Neural progenitor cell (in vitro differentiated cells): ENCODE results near the gene MFSD8. TPM values are rescaled to one million over a fixed set of nuclear protein-coding genes. Genes with fewer than 3 reads are reported as not detected.

Experiments
- DNase-seq: peaks from one replicate; pipeline ENCODE4 v3.0.0-alpha.2; 2016; ENCODE audit warnings: low spot score
- H2AFZ ChIP-seq: fragments of 200-600 bp; sonication (generic); replicated peaks from 2 replicates; pipeline ENCODE4 v1.6.1; 2016; ENCODE audit warnings: antibody characterized with exemption
- H3F3A ChIP-seq: fragments of 200-600 bp; sonication (generic); 2 replicates; pipeline ENCODE4 v1.6.1; 2016; ENCODE audit warnings: antibody characterized with exemption, low read depth
- H3K27ac ChIP-seq: fragments of 200-600 bp; sonication (generic); 2 replicates; pipeline ENCODE4 v1.5.1; 2016; ENCODE audit warnings: mild to moderate bottlenecking
- H3K27me3 ChIP-seq: fragments of 200-600 bp; sonication (generic); 2 replicates; pipeline ENCODE4 v1.6.1; 2016; ENCODE audit warnings: mild to moderate bottlenecking, moderate library complexity
- H3K36me3 ChIP-seq: fragments of 200-600 bp; sonication (generic); 2 replicates; pipeline ENCODE4 v1.5.1; 2016
- H3K4me1 ChIP-seq: fragments of 200-600 bp; sonication (generic); 2 replicates; pipeline ENCODE4 v1.6.1; 2016; ENCODE audit warnings: mixed run types
- H3K4me2 ChIP-seq: fragments of 200-600 bp; sonication (generic); 2 replicates; pipeline ENCODE4 v1.6.1; 2016
- H3K4me3 ChIP-seq: fragments of 200-600 bp; sonication (generic); 2 replicates; pipeline ENCODE4 v1.5.1; 2016
- H3K79me2 ChIP-seq: fragments of 200-600 bp; sonication (generic); 2 replicates; pipeline ENCODE4 v1.6.1; 2016; ENCODE audit warnings: low read depth
- H3K9ac ChIP-seq: fragments of 200-600 bp; sonication (generic); 2 replicates; pipeline ENCODE4 v1.6.1; 2016
- H3K9me3 ChIP-seq: fragments of 200-600 bp; sonication (generic); 2 replicates; pipeline ENCODE4 v1.5.1; 2016; ENCODE audit warnings: low read depth
- H4K20me1 ChIP-seq: fragments of 200-600 bp; sonication (generic); 2 replicates; pipeline ENCODE4 v1.6.1; 2016; ENCODE audit warnings: low read depth
- H3K27ac Mint-ChIP-seq: 3 replicates; pipeline ENCODE4 v1.8.0; 2021; ENCODE audit warnings: mixed read lengths
- H3K27me3 Mint-ChIP-seq: 2 replicates; pipeline ENCODE4 v1.8.0; 2022; ENCODE audit warnings: low read depth, mild to moderate bottlenecking, inconsistent platforms, moderate library complexity, mixed read lengths; ENCODE audit not compliant: insufficient read depth
- H3K36me3 Mint-ChIP-seq: 3 replicates; pipeline ENCODE4 v1.8.0; 2021; ENCODE audit warnings: mixed read lengths
- H3K4me1 Mint-ChIP-seq: 3 replicates; pipeline ENCODE4 v1.8.0; 2021; ENCODE audit warnings: mixed read lengths
- H3K4me3 Mint-ChIP-seq: 3 replicates; pipeline ENCODE4 v1.8.0; 2021; ENCODE audit warnings: mild to moderate bottlenecking, moderate library complexity, mixed read lengths
- H3K9me3 Mint-ChIP-seq: 3 replicates; pipeline ENCODE4 v1.8.0; 2020; ENCODE audit warnings: mixed read lengths
- CTCF ChIP-seq: fragments of 200-600 bp; sonication (generic); IDR thresholded peaks from 2 replicates; pipeline ENCODE4 v1.5.1; 2017; ENCODE audit warnings: antibody characterized with exemption, mild to moderate bottlenecking
- EZH2 ChIP-seq: fragments of 200-600 bp; sonication (generic); IDR thresholded peaks from 2 replicates; pipeline ENCODE4 v1.6.1; 2017; ENCODE audit warnings: antibody characterized with exemption, mild to moderate bottlenecking, moderate library complexity
- EZH2phosphoT487 ChIP-seq: fragments of 200-600 bp; sonication (generic); IDR thresholded peaks from 2 replicates; pipeline ENCODE4 v1.6.1; 2017; ENCODE audit warnings: antibody characterized with exemption
- total RNA-seq: library from RNA; depleted of rRNA; stranded (reverse); fragments of >200 nt; gene quantifications from 2 replicates; pipeline ENCODE4 v1.2.3, GENCODE V29; 2015; ENCODE audit warnings: low replicate concordance

MFSD8 gene
- total RNA-seq, 1 donor from 2014 or later = 46.7 TPM

- Histone ChIP-seq H3K9me3 (no peaks in the 10 kb centered on the region), H3K4me3 (no peak overlapping the region), H2AFZ (no peak overlapping the region), H3K27ac (no peak overlapping the region), H3K36me3 (peaks cover 69% of the 10 kb centered on the region), H3K4me2 (no peak overlapping the region), H3F3A (peaks cover 7% of the 10 kb centered on the region), H3K79me2 (no peaks in the 10 kb centered on the region), H4K20me1 (no peaks in the 10 kb centered on the region), H3K9ac (no peak overlapping the region), H3K27me3 (no peaks in the 10 kb centered on the region), H3K4me1 (no peaks in the 10 kb centered on the region)
- no peak overlapping the region for H3K27ac Mint-ChIP-seq
- no peaks in the 10 kb centered on the region for H3K27me3 Mint-ChIP-seq
- DNase-seq = no peak
- H3K4me3 Mint-ChIP-seq = no peak overlapping the region
- peaks cover 6% of the 10 kb centered on the region for H3K9me3 Mint-ChIP-seq
- TF ChIP-seq CTCF (no peak), EZH2 (no peak), EZH2phosphoT487 (no peak)
- H3K36me3 Mint-ChIP-seq = peaks cover 32% of the 10 kb centered on the region
- no peaks in the 10 kb centered on the region for H3K4me1 Mint-ChIP-seq
Measured at GRCh38 chr4:127896528-127896927, 68.4 kb downstream of the MFSD8 start.

GRCh38 chr4:127896069-127896468 is 68.9 kb downstream of the MFSD8 start:
- peaks cover 31% of the 10 kb centered on the region for H3K36me3 Mint-ChIP-seq
- peaks cover 7% of the 10 kb centered on the region for H3F3A ChIP-seq
- H3K4me3 Mint-ChIP-seq = no peak overlapping the region
- H3K4me3 ChIP-seq = no peak overlapping the region
- no peaks in the 10 kb centered on the region for H3K27me3 ChIP-seq
- H3K27me3 Mint-ChIP-seq = no peaks in the 10 kb centered on the region
- no peak for TF ChIP-seq CTCF
- no peak for TF ChIP-seq EZH2phosphoT487
- peaks cover 74% of the 10 kb centered on the region for H3K36me3 ChIP-seq
- H3K9me3 Mint-ChIP-seq = peaks cover 6% of the 10 kb centered on the region
- no peaks in the 10 kb centered on the region for H3K79me2 ChIP-seq
- H3K27ac ChIP-seq = no peak overlapping the region
- no peak overlapping the region for H3K9ac ChIP-seq
- no peaks in the 10 kb centered on the region for H4K20me1 ChIP-seq
- DNase-seq = no peak
- no peak overlapping the region for H2AFZ ChIP-seq
- H3K4me1 Mint-ChIP-seq = no peaks in the 10 kb centered on the region
- H3K4me2 ChIP-seq = no peak overlapping the region
- no peaks in the 10 kb centered on the region for H3K9me3 ChIP-seq
- H3K4me1 ChIP-seq = no peaks in the 10 kb centered on the region
- H3K27ac Mint-ChIP-seq = no peak overlapping the region

GRCh38 chr4:127889903-127890302 is 75.1 kb downstream of the MFSD8 start:
- no peaks in the 10 kb centered on the region for H3K9me3 ChIP-seq
- peaks cover 58% of the 10 kb centered on the region for H3K36me3 ChIP-seq
- H3K4me3 ChIP-seq = no peak overlapping the region
- DNase-seq = no peak
- Mint-ChIP-seq H3K4me1 (peaks cover 2% of the 10 kb centered on the region), H3K27me3 (no peaks in the 10 kb centered on the region), H3K4me3 (no peak overlapping the region), H3K36me3 (peaks cover 33% of the 10 kb centered on the region), H3K27ac (no peak overlapping the region), H3K9me3 (no peaks in the 10 kb centered on the region)
- no peak for TF ChIP-seq EZH2
- TF ChIP-seq EZH2phosphoT487 = no peak
- no peak for TF ChIP-seq CTCF
- H3K4me1 ChIP-seq = no peaks in the 10 kb centered on the region
- peaks cover 31% of the 10 kb centered on the region for H3K79me2 ChIP-seq
- no peaks in the 10 kb centered on the region for H3K27me3 ChIP-seq
- no peak overlapping the region for H3K9ac ChIP-seq
- no peak overlapping the region for H2AFZ ChIP-seq
- H3F3A ChIP-seq = no peaks in the 10 kb centered on the region
- H4K20me1 ChIP-seq = peaks cover 3% of the 10 kb centered on the region
- H3K27ac ChIP-seq = no peak overlapping the region
- H3K4me2 ChIP-seq = no peak overlapping the region
